DMS153 treated with DMSO at 0.1 percent for 48 hours (cell line): ENCODE results near the gene CD93.

Experiments
- DNase-seq: peaks from one replicate; lab custom pipeline; 2025; ENCODE audit not compliant: unreplicated experiment; lab: John Stamatoyannopoulos, UW

Gene CD93

GRCh38 chr20:23120936-23121750 lies 35.0 kb upstream of the CD93 start:
- no peak for DNase-seq

GRCh38 chr20:23120261-23120660 lies 34.1 kb upstream of the CD93 start:
- no peak for DNase-seq

- no peak for DNase-seq
These were observed 33.5 kb upstream of the CD93 start for GRCh38 chr20:23119456-23120216.

GRCh38 chr20:23118766-23119165 lies 32.6 kb upstream of the CD93 start:
- no peak for DNase-seq

- DNase-seq: no peak
These were observed 32.0 kb upstream of the CD93 start for GRCh38 chr20:23118144-23118543.

GRCh38 chr20:23117738-23118137 lies 31.6 kb upstream of the CD93 start:
- no peak for DNase-seq

GRCh38 chr20:23116311-23117089 lies 30.4 kb upstream of the CD93 start:
- no peak for DNase-seq

GRCh38 chr20:23115822-23116221 lies 29.7 kb upstream of the CD93 start:
- DNase-seq: no peak

GRCh38 chr20:23114448-23115082 lies 28.4 kb upstream of the CD93 start:
- no peak for DNase-seq

- no peak for DNase-seq
These were observed 27.9 kb upstream of the CD93 start for GRCh38 chr20:23114018-23114417.

- no peak for DNase-seq
These were observed 26.5 kb upstream of the CD93 start for GRCh38 chr20:23112595-23112994.

GRCh38 chr20:23111944-23112342 lies 25.8 kb upstream of the CD93 start:
- DNase-seq: no peak

GRCh38 chr20:23111307-23111943 lies 25.3 kb upstream of the CD93 start:
- no peak for DNase-seq

GRCh38 chr20:23108871-23109270 lies 22.7 kb upstream of the CD93 start:
- DNase-seq: no peak

- no peak for DNase-seq
These were observed 21.3 kb upstream of the CD93 start for GRCh38 chr20:23107466-23107865.

GRCh38 chr20:23106271-23106851 lies 20.2 kb upstream of the CD93 start:
- no peak for DNase-seq

GRCh38 chr20:23105193-23105592 lies 19.1 kb upstream of the CD93 start:
- DNase-seq: no peak

GRCh38 chr20:23103284-23104018 lies 17.3 kb upstream of the CD93 start:
- no peak for DNase-seq

GRCh38 chr20:23101696-23102406 lies 15.7 kb upstream of the CD93 start:
- DNase-seq: no peak
